Suppressor macrophage treated with lipopolysaccharide for 1 hour (primary cell): ENCODE results near the gene SPOCK2.

Source experiments
- DNase-seq, 3 donors: peaks; one replicate each; pipeline ENCODE4 v3.0.0-alpha.2; 2020 to 2022

The SPOCK2 gene

DNA sequence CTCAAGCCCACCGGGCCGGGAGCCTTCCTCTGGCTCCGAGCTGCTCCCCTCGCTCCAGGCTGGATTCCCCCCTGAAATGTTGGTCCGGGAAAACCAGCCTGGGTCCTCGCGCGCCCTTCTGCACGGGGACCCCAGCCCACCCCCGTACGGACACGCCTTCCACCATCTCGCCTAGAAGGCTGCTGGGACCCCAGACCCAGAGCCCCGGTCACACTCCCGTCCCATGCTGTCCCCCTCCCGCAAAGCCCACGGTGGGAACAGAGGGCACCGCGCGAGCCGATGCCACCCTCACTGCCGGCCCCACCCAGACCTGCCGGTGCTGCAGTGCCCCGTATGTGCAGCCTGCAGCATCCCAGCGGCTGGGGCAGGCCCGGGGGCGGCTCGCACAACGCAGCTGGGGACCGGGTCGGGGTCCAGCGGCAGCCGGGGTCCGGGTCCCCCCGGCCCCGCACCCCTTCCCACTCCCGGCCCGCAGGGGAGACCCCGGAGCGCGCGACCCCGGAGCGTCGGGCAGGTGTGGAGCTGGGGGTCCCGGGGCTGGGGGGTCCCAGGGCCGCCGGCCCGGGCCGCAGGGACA lies 871 bp downstream of the SPOCK2 start:
- DNase-seq: no peak

DNA sequence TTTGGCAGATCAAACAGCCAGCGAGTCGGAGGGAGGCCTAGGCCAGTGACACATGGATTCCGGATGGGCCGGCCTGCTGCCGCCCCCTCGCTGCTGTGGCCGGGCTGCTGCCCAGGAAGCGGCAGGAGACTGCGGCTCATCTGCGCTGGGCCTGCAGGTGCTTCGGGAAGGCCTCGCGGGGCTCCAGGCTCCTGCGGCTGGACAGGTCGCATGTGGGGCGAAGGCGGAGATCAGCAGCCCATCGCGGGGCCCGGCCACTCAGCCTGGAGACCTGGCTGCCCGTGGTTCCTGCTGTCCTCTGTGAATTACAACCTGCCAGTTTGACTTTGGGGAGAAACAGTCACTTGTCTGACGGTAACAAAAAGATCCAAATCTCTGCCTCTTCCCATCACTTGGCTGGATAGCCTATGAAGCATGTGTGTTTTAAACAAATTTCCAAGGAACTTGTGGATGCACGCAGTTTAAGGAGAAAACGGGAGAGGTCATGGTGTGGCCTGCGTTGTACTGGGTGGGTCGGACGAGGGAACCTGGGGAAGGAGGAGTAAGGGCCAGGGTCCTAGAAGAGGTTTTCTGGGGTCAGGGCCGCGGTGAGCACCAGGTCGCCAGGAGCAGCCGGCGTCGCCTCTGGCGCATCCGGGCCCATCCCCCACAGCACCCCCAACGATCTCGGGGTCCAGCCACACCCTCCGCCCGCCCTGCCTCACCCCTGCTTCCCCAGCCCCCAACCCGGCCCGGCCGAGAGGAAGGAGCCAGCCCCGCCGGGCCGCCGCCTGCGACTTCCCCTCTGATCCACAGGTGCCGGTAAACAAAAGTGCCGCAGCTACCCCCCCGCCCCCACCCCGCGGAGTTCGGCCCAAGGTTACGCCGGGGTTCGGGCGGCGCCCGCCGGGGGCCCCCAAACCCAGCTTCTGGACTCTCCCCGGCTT lies 1.6 kb downstream of the SPOCK2 start:
- DNase-seq: peak in 2 of 3 donors; percentile 19 to 45

DNA sequence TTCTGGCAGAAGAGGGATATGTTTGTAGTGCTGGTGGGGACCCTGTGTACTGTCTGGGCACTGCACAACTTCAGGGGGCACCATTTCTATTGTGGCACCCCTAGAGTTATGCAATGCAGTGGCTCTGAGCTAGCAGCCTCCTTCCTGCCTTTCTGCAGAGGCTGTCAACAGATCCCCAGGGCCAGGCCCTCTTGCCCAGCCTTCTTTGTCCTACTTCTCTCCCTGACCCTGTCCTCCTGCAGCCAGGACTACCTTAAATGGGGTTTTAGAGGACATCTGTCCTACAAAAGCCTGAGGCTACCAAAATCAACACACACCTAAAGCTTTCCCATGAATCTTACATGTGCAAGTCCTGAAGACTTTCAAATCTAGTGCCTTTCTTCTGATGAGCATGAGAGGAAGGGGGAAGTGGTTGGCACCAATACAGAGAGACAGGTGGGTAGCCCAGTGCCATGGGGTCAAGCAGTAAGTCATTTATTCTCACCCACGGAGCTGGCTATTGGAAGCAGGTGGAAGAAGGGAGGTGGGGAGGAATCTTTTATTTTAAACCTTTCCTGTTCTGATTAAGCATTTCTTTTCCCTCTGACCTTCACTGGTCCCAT lies 2.4 kb downstream of the SPOCK2 start:
- no peak for DNase-seq

DNA sequence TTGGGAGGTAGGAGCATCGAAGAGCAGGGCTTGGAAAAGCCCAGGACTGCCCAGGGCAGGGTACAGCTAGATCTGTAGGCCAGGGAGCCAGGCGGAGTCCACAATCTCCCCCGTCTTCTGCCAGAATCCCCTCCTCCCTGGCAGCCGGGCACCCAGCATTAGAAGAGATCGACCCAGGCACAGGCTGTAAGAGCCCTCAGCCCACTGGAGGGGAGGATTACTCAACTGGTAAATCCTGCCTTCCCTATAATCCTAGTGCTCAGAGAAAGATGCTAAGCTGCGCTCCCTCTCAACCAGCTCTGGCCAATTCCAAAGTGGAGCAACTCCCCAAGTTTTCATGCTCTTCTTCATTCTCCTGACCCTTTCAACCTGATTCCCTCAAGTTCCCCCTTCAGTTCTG lies 3.2 kb downstream of the SPOCK2 start:
- no peak for DNase-seq

DNA sequence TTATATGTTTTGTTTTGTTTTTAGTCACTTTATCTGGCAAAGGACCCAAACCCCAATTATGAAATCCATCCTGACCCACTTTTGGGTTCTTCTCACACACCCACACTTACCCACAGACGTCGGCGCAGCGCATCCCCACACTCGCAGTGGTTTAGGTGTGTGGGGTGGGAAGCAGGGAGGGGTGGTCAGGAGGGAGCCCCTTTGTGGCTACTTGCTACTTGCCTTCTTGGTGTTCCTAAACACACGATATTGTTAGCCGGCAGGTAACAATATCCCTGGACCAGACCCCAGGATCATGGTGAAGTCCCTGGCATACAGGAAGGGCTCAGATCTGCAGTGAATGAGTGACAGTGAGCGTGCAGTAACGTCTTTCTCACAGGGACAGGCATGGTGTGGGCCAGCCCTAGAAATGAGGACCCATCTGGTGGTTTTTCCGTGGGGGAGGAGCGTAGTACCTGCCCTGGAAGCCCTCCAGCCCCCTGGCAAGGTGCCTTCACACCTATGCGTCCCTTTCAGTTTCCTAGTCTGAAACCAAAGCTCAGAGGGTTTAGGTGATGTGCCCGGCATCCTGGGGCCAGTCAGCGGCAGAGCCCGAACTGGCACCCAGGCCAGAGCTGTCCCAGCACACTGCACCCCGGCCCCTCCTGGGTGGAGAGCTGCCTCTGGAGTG lies 4.4 kb downstream of the SPOCK2 start:
- no peak for DNase-seq

DNA sequence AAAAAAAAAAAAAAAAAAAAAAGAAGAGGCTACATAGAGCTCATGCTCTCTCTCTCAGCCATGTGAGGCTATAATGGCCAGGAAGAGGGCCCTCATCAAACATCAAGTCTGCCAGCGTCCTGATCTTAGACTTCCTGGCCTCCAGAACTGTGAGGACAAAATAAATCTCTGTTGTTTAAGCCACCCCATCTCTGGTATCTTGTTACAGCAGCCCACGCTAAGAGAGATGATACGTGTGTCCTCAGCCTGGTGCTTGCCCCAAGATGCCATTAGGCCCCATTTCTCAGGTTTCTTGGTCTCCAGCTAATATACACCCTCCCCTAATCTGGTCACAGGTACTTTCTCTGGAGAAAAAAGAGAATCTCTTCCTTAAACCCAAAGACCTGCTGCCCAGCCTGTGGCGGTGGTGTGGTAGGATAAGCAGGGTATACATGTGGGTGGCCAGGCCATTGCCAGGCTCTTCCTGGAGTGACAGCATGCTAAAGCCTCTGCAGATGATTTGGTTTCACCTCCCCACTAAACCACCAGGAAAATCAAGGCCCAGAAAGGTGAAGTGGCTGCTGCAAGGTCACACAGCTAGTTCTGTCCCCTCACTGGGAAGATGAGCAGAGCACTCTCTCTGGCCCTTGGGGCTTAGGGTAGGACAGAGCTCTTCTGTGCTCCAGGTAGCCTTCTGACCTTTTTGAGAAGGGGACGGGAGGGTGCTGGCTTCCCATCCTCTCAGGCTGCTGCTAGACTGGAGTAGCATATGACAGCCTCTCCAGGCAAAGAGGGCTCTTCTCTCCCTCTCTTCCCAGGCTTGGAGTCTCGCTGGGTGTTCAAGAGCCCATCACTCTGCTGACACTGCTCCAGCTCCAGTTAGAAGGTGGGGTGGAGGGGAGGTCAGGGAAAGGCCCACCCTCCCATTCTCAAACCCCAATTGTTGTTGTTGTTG lies 5.2 kb downstream of the SPOCK2 start:
- DNase-seq: no peak

DNA sequence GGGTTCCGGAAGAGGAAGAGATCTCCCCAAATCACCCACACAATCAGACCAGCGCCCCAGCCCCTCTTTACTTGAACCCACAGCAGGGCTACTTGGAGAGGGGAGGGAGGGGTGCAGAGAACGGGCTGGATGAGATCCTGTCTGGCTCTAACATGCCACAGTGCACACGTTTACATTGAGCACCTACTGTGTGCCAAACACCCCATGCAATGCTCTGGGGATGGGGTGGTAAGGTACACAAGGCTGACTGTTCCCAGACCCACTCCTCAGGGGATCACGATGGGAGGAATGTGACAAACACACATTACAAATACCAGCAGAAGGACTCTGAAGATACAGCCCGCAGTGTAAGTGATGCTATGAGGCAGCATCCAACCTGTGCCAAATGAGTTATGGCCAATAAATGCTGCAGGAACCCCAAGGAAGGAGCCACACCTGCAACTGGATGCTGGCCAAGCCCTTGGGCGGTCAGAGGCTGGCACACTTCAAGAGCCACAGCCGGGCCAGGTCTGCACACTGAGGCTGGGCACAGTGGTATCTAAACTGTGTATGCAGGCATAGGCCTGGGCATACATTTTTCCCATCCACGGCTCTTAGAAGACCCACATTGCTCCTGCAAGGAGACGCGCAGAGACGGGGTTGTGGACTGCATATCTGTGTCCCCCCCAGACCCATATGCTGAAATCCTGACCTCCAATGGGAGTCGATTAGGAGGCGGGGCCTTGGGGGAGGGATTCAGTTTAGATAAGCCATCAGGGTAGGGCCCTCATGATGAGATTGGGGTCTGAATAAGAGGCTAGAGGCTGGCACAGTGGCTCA lies 6.4 kb downstream of the SPOCK2 start:
- DNase-seq: no peak

DNA sequence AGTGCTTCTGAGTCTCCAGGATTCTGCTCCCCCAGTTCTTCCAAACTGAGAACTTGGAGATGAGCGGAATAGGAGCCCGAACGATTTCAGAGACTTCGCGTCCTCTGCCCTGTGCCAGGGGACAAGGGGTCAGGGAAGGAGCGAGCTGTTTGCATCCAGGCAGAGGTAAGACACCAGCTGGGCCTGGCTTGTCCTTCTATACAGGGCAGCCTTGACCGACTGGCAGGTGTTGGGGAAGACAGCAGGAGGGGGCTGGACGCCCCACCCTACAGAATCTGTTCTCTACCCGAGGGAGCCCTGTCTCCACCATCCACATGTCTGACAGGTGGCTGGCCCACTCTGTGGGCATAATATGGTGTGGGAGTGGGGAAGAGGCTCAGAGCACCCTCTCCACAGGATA lies 7.1 kb downstream of the SPOCK2 start:
- no peak for DNase-seq

DNA sequence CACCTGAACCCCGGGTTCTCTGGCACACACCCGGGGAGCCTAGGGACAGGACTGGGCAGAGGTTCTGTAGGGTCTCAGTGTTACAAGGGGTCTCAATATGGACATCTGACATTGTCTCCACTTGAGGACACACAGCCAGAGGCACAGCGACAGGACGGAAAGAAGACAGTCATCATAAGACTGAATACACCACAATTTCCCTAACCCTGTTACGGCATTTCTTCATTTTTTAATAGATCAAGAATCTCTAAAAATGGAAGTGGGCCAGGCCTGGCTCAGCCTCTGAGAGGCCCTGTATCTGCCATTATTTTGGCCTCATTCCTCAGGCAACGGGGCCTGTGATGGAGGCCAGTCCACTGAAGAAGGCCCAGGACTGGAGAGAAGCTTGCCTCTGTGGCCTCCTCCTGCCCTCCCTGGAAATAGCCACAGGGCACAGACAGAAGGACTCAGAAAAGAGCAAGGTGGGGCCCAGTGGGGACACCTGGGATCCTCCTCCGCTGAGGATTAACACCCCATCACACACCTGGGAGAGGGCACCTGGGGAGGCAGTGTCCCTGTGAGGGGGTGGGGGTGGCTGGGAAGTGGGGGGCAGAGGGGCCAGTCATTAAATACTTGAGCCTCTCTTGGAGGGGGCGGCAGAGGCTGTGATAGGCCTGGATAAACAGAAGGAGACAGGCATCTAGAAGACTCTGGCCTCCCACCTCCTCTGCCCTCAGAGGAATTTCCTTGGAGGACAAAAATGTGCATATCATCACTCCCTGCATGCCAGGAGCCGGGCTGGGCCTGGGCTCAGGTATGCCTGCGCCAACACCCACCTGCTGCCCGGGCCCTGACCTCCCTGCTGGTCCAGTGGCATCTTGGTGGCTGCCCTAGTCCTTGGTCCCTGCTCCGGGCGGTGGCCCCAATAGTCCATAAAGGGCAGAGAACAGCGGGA lies 8.0 kb downstream of the SPOCK2 start:
- DNase-seq: no peak

DNA sequence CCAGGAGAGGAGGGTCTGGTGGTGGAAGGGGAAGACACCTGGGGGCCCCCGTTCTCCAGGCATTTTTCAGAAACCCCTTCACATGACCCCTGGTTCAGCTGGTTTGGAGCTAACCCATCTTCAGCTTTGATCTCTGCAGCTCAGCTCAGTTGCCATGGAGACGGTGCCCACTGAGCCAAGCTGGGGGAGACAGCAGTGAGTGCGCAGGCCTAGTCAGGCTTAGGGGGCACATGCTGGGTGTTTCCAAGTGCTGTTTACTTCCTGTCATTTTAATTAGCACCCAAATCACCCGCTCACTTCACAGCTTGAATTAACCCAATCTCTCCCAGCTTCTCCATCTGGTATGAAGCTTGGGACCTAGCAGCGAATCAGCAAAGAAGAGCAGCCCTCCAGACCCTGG lies 9.0 kb downstream of the SPOCK2 start:
- DNase-seq: no peak

DNA sequence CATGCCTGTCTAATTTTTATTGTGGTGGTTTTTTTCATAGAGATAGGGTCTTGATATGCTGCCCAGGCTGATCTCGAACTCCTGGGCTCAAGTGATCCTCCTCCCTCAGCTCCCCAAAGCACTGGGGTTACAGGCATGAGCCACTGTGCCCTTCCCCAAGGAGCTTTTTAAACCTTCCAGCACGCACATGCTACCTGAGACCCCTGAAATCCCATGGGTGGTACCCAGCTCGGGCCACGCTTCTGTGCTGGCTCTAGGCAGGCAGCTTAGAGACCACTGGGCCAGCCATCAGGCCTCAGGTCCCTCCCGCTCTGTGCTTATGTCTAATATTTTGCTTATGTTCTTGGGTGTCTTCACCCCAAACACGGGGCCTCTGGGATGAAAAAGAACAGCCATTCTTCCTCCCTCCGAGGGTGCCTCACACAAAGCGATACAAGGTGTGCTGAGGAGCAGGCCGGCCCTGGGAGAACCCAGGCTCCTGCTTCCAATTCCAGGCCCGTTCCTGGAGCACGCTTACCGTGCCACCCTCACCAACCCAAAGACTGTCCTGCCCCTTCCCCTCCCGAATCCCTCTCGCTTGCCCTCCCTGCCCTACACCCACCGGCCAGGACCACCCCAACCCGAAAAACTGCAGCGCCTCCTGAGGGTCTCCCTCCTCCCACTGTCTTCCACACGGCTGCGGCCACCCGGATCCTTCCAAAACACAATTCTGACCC lies 10.9 kb downstream of the SPOCK2 start:
- no peak for DNase-seq

DNA sequence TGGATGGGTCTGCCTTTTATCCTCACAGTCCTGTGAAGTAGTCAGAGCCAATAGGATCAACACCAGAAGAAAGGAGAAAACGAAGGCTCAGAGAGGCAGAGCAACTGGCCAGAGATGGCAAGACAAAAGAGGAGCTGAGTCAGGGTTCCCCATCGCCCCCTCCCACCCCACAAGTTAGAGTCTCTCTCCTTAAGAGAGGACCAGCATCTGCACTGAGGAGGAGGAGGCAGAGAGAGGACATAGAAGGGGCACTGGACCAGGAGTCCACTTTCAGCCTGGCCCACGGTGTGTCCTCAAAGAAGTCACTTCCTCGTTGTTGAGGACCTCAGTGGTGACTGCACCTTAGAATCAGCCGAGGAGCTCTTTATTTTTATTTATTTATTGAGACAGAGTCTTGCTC lies 11.6 kb downstream of the SPOCK2 start:
- no peak for DNase-seq

DNA sequence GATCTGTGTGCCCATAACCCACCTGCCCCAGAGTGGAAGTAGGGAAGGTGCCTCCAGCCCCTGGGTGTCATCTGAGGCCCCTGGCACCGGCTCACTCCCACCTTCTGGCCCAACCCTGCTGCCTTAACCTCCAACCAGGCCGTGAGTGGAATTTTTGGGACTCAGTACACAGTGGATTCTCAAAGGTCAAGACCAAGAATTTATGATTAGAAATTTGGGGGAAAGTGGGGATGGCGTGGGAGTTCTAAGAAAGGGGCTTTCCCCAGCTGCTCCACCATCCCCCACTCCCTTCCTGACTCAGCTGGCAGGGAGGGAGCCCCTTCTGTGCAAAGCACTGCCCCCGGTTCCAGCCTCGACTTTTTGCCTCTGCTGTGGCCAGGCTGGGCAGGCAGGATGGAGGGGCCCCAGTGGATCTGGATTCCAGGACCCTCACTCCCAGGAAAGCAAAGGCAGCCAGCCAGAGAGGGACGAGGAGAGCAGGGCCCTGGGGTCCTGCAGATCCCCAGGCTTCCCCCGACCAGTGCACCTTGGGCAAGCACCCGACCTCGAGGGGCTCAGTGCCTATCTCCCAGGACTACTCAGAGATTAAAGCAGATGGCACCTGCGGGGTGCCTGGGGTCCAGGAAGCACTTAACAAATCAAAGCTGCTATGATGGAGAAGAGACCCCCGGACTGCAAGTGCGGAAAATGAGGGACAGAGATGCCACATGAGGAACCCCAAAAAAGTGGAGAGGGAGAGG lies 12.8 kb downstream of the SPOCK2 start:
- no peak for DNase-seq

DNA sequence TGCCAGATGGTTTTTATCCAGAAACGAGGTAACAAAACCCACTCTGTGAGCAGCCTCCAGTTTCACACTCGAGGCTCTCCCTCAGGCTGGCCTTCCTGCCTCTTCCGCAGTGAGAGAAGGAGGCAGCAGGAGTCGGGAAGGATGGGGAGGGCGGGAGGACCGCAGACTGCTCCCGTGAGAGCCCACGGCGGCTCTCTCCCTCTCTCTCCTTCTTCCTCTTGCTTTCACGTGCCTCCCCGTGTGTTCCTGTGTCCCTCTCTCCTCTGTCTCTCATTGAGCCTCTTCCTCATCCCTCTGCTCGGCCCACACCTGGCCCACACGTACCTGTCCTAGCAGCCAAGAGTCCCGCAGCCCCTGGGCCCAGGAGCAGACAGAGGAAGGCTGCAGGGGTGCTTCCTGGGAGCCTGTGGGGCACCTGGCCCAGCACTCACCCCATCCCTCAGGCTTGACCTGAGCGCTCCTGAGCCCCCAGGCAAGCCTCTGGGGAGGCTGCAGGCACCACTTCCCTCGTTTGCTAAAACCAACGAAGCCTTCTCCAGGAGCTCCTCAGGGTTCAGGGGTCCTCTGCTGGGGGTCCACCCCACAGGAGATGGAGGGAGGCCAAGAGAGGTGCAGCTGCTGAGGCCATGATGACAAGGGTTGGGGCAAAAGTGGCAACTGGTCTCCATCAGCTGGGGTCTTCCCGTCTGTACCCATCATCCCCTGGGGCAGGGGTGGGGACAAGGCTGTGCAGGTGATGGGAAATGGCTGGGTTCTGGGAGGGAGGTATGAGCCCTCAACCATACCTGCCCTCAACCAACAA lies 13.6 kb downstream of the SPOCK2 start:
- no peak for DNase-seq

DNA sequence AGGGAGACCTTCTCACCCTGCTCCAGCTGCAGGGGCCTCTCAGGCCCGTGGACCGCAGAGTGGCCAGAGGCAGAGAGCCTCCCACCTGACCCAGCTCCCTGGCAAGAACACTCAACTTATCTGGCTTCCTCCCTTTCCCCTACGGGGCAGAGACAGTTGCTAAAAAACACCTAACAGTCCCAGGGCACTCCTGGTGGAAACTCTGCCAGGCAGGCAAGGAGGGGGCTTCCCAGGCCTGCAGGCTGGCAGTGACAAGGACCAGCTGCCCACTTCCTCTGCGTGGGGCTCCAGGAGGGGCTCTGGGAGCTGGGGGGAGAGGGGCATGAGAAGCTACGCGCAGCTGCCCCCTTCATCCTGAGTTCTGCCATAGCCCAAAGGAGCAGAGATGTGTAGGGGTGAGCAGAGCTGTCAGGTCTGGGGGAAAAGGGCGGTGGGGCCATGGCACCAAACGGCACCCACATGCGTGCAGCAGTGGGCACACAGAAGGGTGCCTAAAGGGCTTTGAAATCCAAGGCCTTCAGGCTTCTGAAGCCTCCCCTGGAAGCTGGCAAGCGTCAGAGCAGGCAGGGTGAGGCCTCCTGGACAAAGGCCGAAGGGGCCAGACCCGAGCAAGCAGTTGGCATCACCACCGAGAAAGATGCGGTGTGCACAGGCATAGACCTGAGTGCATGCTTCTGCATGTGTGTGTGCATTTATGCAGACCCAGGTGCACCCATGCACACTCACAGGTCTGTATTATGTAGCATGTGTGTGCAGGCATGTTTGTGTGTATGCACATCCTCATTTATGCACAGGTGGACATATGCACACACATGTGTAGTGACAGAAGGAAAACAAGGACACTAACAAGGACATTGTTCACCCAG lies 14.4 kb downstream of the SPOCK2 start:
- DNase-seq: no peak

DNA sequence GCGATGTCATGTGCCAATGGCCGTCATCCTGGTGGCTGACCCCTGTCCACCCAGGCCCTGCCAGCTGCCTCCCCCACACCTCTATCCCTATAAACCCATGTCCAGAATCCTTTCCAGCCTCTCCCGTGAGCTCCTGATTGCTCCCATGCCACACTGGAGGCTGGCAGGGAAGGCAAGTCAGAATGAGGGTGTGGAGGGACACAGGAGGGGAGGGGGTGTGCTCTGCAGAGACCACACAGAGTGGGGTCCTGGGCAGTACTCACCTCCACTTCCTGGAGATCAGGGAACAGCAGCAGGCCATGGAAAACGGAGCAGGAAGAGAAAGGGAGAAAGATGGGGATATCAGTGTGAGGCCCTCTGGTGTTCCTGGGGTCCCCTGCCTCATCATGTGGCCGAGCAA lies 15.7 kb downstream of the SPOCK2 start:
- DNase-seq: no peak

DNA sequence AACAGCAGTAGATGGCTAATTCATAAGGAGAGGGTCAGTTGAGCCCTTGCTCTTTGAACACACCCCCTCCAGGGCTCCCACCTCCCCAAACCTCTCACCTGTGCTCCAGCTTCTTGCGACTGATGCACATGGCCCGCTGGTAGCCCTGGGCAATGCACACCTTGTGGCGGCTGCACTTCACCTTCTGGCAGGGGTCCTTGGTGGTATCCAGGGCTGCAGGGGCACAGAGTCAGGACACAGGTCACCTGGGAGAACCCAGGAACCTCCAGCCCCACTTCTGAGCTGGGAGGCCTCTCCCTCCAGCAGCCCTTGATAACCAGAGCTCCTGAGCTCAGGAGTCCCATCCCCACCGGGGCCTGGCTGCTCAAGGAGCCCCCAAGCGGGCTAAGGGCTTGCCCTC lies 16.3 kb downstream of the SPOCK2 start:
- DNase-seq: no peak
